Measurements from ENCODE around the gene ACLY.

- TF ChIP-seq ETS1 (IDR thresholded peaks at IDR 0.05) (no peak), POLR2AphosphoS5 (IDR thresholded peaks at IDR 0.05; ENCODE audit: low read depth) (no peak), CTCF (conservative IDR thresholded peaks at IDR 0.05; ENCODE audit: low read depth in 2 of 2) (no peak), REST (IDR thresholded peaks at IDR 0.05; ENCODE audit: unreplicated experiment) (no peak)
Measured at GRCh38 chr17:41907185-41907556, 11.6 kb downstream of the ACLY start.

All from GM23338 (cell line).